C1 segment of cervical spinal cord (tissue), 14 donors: ENCODE data around the gene MORN3.

ENCODE experiments used
- DNase-seq, 14 donors: peaks; one replicate each; lab custom pipeline; 2025; lab: John Stamatoyannopoulos, UW

MORN3 gene

GRCh38 chr12:121603581-121603980, 65.9 kb downstream of the MORN3 start:
- DNase-seq: no peak

DNA sequence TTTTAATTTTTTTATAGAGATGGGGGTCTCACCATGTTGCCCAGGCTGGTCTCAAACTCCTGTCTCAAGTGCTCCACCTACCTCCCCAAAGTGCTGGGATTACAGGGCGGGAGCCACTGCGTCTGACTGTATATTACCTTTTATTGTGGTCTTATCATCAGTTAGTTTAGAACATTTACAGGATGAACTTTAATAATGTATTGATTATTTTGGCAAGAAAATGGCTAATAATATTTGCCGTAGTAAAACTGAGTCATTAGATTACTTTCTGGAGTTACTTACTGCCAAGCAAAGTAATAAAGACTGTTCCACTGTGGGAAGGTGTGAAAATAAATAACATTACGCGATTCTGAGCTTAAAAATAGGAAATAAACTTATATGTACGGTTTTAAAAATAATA, 66.7 kb downstream of the MORN3 start:
- DNase-seq: no peak

DNA sequence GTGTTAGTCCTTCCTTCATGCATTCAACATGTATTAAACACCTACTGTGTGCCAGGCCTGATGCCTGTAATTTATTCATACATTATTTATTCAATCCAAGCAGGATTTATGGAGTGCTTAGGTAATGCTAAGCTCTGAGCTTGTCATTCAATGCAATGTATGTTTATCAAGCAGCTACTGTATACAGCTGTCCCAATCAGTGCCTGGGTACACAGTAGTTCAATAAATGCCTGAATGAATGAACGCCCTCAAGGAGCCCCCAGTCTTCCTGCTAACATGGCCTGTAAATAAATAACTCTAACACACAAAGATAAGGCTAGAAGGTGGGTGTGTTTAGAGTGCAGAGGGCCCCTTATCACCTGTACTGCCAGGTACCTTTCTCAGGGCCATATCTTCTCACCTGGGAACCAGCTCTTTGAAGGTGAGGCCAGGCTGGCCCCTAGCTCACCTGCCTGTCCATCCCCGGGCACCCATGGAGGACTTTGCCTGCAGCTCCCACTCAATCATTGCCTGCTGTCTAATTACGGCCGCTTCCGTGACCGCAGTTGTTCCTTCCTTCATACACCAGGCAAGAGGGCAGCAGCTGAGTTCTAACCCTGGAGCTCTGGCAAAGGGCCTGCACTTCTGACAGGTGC, 68.6 kb downstream of the MORN3 start:
- DNase-seq: no peak
